Progenitor cell of endocrine pancreas (in vitro differentiated cells): ENCODE measurements around the gene THRB. TPM values are rescaled to one million over a fixed set of nuclear protein-coding genes. Genes with fewer than 3 reads are reported as not detected.

Source experiments
- DNase-seq: peaks from one replicate; pipeline ENCODE4 v3.0.0; 2021; ENCODE audit warnings: low spot score; ENCODE audit not compliant: unreplicated experiment
- H3K27ac Mint-ChIP-seq: 2 replicates; pipeline ENCODE4 v1.8.0; 2021; ENCODE audit warnings: mild to moderate bottlenecking, moderate library complexity, mixed read lengths
- H3K27me3 Mint-ChIP-seq: 2 replicates; pipeline ENCODE4 v1.8.0; 2021; ENCODE audit warnings: mixed read lengths
- H3K36me3 Mint-ChIP-seq: 2 replicates; pipeline ENCODE4 v1.8.0; 2022; ENCODE audit warnings: mixed read lengths; ENCODE audit not compliant: insufficient read depth
- H3K4me1 Mint-ChIP-seq: 2 replicates; pipeline ENCODE4 v1.8.0; 2021; ENCODE audit warnings: low read depth, mixed read lengths
- H3K4me3 Mint-ChIP-seq: 2 replicates; pipeline ENCODE4 v1.8.0; 2021; ENCODE audit warnings: low read depth, mild to moderate bottlenecking, moderate library complexity, mixed read lengths
- H3K9me3 Mint-ChIP-seq: 2 replicates; pipeline ENCODE4 v1.8.0; 2021; ENCODE audit warnings: low read depth, mixed read lengths
- total RNA-seq: library from RNA; stranded (reverse); gene quantifications from 2 replicates; pipeline ENCODE4 v1.2.1, GENCODE V29; 2021
- TF ChIP-seq, protein P1 (sequence below): fragments of 200-600 bp; sonication (generic); IDR thresholded peaks from one replicate; pipeline ENCODE4 v1.5.0; 2021; ENCODE audit warnings: antibody characterized with exemption, mild to moderate bottlenecking; ENCODE audit not compliant: unreplicated experiment

THRB gene
- total RNA-seq, 1 donor from 2014 or later: 19.7 TPM

DNA sequence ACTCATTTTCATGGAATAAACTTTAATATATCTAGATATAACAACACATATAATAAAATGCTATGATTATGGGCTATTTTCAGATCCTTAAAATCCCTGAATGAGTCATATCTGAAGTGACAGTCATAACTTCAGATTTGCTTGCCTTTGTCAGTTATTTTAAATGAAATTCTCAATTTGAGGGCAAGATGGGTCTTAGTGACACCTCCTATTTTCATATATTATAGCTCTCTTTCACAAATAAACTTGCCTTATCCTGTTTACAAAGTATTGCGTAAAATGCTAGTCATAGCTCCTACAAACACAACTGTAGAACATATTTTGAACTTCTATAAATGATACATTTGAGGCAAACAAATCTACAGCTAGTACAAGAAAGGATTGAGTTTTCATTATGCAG lies 6.2 kb upstream of the THRB start:
- Mint-ChIP-seq H3K4me1 (peaks cover 5% of the 10 kb centered on the region), H3K36me3 (no peaks in the 10 kb centered on the region), H3K9me3 (no peaks in the 10 kb centered on the region), H3K27me3 (peaks cover 3% of the 10 kb centered on the region), H3K4me3 (no peak overlapping the region), H3K27ac (no peak overlapping the region)
- TF ChIP-seq, protein P1, sequence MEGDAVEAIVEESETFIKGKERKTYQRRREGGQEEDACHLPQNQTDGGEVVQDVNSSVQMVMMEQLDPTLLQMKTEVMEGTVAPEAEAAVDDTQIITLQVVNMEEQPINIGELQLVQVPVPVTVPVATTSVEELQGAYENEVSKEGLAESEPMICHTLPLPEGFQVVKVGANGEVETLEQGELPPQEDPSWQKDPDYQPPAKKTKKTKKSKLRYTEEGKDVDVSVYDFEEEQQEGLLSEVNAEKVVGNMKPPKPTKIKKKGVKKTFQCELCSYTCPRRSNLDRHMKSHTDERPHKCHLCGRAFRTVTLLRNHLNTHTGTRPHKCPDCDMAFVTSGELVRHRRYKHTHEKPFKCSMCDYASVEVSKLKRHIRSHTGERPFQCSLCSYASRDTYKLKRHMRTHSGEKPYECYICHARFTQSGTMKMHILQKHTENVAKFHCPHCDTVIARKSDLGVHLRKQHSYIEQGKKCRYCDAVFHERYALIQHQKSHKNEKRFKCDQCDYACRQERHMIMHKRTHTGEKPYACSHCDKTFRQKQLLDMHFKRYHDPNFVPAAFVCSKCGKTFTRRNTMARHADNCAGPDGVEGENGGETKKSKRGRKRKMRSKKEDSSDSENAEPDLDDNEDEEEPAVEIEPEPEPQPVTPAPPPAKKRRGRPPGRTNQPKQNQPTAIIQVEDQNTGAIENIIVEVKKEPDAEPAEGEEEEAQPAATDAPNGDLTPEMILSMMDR: no peak
- DNase-seq: no peak

DNA sequence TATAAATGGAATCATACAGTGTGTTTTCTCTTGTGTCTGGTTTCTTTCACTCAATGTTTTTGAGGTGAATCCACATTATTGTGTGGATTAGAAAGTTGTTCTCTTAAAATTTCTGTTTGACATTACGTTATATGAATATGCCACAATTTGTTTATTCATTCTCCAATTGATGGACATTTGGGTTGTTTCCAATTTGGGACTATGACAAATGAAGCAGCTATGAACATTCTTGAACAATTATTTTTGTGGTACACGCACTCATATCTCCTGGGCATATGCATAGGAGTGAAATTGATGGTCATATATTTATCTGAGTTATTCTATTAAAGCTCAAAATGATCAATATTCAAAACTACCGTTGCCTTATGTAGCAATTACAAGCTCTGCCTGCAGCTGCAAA lies 5.3 kb upstream of the THRB start:
- peaks cover 7% of the 10 kb centered on the region for H3K4me1 Mint-ChIP-seq
- TF ChIP-seq, protein P1: no peak
- H3K27me3 Mint-ChIP-seq: peaks cover 3% of the 10 kb centered on the region
- H3K36me3 Mint-ChIP-seq: no peaks in the 10 kb centered on the region
- DNase-seq: no peak
- H3K4me3 Mint-ChIP-seq: no peak overlapping the region
- H3K27ac Mint-ChIP-seq: no peak overlapping the region
- no peaks in the 10 kb centered on the region for H3K9me3 Mint-ChIP-seq

DNA sequence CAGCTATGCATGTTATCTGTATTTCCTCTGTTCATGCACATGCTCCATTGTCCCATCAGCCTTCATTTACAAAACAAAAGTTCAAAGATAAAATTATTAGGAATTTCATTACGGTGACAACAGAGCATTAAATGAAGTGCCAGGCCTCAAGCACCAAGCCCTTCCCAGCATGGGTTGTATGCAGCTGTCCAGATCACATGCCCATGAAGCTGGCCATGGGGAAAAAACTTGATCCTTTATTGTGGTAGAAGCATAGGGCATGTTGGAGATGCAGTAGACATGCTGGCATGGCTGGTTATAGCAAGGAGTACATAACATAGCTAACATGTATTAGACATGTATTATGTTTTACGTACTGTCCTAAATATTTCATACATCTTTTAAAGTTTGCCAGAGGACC lies 4.1 kb upstream of the THRB start:
- H3K36me3 Mint-ChIP-seq: no peaks in the 10 kb centered on the region
- peaks cover 7% of the 10 kb centered on the region for H3K4me1 Mint-ChIP-seq
- H3K4me3 Mint-ChIP-seq: no peak overlapping the region
- TF ChIP-seq, protein P1: no peak
- H3K27me3 Mint-ChIP-seq: peaks cover 4% of the 10 kb centered on the region
- no peaks in the 10 kb centered on the region for H3K9me3 Mint-ChIP-seq
- DNase-seq: no peak
- no peak overlapping the region for H3K27ac Mint-ChIP-seq

DNA sequence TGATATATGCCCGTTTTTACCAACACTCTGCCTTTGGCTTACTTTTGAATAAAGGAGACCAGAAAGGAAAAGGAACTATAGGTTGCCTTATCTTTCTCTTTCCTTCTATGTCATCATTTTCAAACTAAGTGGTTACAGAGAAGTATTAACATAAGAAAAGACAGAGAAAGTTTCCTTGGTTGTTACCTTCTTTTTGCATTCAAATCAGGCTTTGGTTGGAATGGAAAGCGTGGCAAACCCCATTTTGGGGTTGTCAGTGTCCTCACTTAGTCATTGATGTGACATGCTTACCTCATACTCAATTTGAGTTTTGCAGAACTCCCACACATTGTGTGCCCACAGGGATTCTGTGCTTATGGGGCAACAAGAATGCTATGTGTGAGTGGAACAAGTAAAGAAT lies 3.7 kb upstream of the THRB start:
- DNase-seq: no peak
- no peak overlapping the region for H3K4me3 Mint-ChIP-seq
- H3K4me1 Mint-ChIP-seq: peaks cover 9% of the 10 kb centered on the region
- peaks cover 8% of the 10 kb centered on the region for H3K27me3 Mint-ChIP-seq
- H3K9me3 Mint-ChIP-seq: no peaks in the 10 kb centered on the region
- no peak overlapping the region for H3K27ac Mint-ChIP-seq
- H3K36me3 Mint-ChIP-seq: no peaks in the 10 kb centered on the region
- TF ChIP-seq, protein P1: no peak

DNA sequence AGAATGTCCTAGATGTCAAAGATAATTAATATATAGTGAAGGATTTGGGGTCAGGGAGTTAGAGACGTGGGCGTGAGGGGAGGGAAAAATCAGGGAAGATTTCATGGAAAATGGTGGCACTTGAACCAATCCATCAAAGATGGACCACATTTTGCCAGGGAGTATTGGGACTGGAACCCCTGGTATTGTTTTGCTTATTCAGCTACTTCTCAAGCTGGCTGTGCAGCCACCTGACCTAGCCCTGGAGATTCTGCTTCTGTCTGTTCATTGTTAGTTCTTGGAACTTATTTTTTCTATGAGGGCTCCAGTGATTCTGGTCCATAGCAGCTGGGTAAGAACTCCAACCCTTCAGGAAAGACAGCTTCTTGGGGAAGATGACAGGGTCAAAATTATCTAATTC lies 3.3 kb upstream of the THRB start:
- Mint-ChIP-seq H3K27ac (no peak overlapping the region), H3K27me3 (peaks cover 12% of the 10 kb centered on the region), H3K36me3 (no peaks in the 10 kb centered on the region), H3K4me1 (peaks cover 12% of the 10 kb centered on the region), H3K9me3 (no peaks in the 10 kb centered on the region), H3K4me3 (no peak overlapping the region)
- no peak for DNase-seq
- TF ChIP-seq, protein P1: no peak
